ENCODE data around the gene INTS11.

The INTS11 gene

DNA sequence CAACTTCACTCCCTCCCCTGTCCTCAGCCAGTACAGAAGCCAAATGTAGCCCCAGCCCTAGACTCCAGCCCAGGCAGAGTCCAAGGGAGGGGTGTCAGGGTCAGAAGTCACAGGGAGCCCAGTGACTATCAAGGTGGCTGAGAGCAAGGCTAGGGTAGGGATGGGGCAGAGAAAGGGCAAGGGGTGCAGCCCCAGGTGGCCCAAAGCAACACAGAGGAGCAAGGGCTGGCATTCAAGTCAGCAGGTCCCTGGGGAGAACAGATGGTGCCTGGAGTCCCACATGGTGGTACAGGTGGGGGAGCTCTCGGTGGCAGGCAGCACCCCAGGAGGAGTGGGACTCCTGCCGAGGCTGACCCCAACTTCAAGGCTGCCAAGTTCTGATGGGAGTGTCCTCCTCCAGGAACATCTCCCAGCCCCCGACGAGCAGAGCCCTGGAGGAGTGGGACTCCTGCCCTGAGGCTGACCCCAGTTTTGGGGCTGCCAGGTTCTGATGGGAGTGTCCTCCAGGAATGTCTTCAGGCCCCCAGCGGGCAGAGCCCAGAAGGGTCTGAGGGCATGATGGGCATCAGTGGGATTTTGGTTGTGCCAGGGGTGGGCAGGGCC lies 28.4 kb upstream of the INTS11 start:
- in situ Hi-C loops (cut with MboI; ENCODE audit: low sequenced_read_pairs): no loop called here
- H3K27me3 ChIP-seq (ENCODE audit: low read depth): peaks cover 17% of the 10 kb centered on the region
- DNase-seq (ENCODE audit: low spot score in 2 of 2): no peak
- no peaks in the 10 kb centered on the region for H3K9me3 ChIP-seq
- H3K4me3 ChIP-seq: no peak overlapping the region
- H3K36me3 ChIP-seq (replicated peaks): no peaks in the 10 kb centered on the region
- peaks cover 8% of the 10 kb centered on the region for H3K4me1 ChIP-seq

GRCh38 chr1:1351511-1352427 lies 27.3 kb upstream of the INTS11 start:
- H3K27me3 ChIP-seq (ENCODE audit: low read depth): peaks cover 17% of the 10 kb centered on the region
- H3K4me1 ChIP-seq: peaks cover 8% of the 10 kb centered on the region
- in situ Hi-C loops (cut with MboI; ENCODE audit: low sequenced_read_pairs): no loop called here
- no peaks in the 10 kb centered on the region; the same call in 1 of the 2 replicates for H3K36me3 ChIP-seq (replicated peaks)
- no peaks in the 10 kb centered on the region for H3K9me3 ChIP-seq
- no peak overlapping the region for H3K4me3 ChIP-seq
- no peak for DNase-seq (ENCODE audit: low spot score in 2 of 2)

GRCh38 chr1:1349256-1350012 lies 25.0 kb upstream of the INTS11 start, which contains the start of gene DVL1:
DVL1 (minus strand) TSS chr1:1349418; CDS start chr1:1349065, 353 bp downstream.
- Histone ChIP-seq H3K4me1 (peaks cover 7% of the 10 kb centered on the region), H3K4me3 (peak within 1 kb of the TSS; percentile 57), H3K27me3 (ENCODE audit: low read depth) (peaks cover 13% of the 10 kb centered on the region), H3K36me3 (replicated peaks) (no peaks in the 10 kb centered on the region; the same call in 1 of the 2 replicates), H3K9me3 (no peaks in the 10 kb centered on the region)
- in situ Hi-C loops (cut with MboI; ENCODE audit: low sequenced_read_pairs): no loop called here
- peak; percentile 49 to 80 for DNase-seq (ENCODE audit: low spot score in 2 of 2)

DNA sequence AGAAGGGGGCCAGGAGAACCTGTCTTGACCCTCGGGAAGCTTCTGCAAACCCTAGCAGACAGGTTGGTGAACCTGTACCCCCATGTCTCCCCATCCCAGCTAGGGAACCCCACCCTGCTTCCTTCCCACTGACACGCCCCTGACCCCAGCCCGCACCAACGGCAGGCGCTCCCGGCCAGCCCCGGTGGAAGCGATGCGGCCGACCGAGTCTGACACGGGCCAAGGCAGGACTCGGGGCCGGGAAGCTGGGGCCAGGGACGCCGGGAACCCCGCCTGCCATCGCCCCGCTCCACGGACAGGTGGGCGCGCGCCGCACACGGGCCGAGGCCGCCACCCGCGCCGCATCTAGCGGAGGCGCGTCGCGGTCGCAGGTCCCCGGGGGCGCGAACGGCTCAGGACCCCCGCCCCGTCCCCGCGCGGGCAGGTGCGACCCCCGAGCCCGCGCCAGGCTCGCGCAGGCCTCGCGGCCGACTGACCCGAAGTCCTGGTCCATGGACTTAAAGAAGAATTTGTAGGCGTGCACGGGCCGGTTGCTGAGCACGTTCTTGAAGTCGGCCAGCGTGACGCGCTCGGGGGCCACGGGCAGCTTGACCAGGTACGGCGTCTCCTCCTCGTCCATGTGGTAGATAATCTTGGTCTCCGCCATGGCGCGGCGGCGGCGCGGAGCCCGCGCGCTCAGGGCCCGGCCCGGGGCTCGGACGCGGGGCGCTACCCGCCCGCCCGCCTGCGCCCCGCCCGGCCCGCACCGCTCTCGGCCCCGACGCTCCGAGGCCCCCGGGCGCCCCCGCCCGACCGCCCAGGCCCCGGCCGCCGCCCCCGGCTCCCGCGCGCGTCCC lies 24.2 kb upstream of the INTS11 start:
- Histone ChIP-seq H3K4me3 (peak overlapping the region; percentile 57), H3K4me1 (0 out of 2 replicates have a peak, but pooled peaks cover 2% of the 10 kb centered on the region), H3K36me3 (replicated peaks) (no peaks in the 10 kb centered on the region; the same call in 1 of the 2 replicates), H3K27me3 (ENCODE audit: low read depth) (peaks cover 5% of the 10 kb centered on the region), H3K9me3 (no peaks in the 10 kb centered on the region)
- no peak for DNase-seq (ENCODE audit: low spot score in 2 of 2)
- in situ Hi-C loops (cut with MboI; ENCODE audit: low sequenced_read_pairs): no loop called here

DNA sequence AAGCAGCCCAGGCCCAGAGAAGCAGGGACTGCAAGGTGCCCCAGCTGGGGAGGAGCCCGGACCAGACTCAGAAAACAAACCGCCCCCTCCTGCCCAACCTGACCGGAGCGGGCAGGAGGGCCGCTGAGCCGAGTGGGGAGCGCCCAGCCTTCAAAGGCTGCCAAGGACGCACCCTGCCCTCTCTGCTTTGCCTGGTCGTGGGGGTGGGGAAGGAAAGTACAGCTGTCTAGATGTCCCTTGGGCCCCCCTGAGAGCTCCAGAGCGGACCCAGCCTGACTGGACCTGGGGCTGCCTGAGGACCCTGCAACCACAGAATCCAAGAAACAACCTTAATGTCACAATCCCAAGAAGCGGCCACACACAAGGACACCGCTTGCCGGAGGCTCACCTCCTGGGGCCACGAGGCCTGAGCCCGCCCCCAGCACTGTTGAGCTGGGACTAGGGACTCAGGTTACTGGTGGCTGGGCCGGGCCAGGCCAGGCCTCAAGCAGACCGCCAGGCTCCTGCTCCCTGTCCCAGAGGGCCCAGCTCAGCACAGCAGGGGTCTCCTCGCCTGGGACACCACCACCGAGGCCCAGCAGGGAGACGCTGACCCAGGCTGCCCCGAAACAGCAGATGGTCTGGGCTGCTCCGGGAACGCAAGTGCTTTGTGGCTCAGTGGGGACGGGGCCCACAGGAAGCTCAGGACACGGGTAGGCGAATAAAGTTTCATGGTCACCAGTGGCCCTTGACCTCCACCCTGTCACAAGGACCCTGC lies 23.4 kb upstream of the INTS11 start:
- Histone ChIP-seq H3K9me3 (no peaks in the 10 kb centered on the region), H3K36me3 (replicated peaks) (no peaks in the 10 kb centered on the region; the same call in 1 of the 2 replicates), H3K27me3 (ENCODE audit: low read depth) (no peaks in the 10 kb centered on the region), H3K4me3 (peak overlapping the region; percentile 57), H3K4me1 (no peaks in the 10 kb centered on the region)
- in situ Hi-C loops (cut with MboI; ENCODE audit: low sequenced_read_pairs): no loop called here
- DNase-seq (ENCODE audit: low spot score in 2 of 2): peak; percentile 37 to 72

DNA sequence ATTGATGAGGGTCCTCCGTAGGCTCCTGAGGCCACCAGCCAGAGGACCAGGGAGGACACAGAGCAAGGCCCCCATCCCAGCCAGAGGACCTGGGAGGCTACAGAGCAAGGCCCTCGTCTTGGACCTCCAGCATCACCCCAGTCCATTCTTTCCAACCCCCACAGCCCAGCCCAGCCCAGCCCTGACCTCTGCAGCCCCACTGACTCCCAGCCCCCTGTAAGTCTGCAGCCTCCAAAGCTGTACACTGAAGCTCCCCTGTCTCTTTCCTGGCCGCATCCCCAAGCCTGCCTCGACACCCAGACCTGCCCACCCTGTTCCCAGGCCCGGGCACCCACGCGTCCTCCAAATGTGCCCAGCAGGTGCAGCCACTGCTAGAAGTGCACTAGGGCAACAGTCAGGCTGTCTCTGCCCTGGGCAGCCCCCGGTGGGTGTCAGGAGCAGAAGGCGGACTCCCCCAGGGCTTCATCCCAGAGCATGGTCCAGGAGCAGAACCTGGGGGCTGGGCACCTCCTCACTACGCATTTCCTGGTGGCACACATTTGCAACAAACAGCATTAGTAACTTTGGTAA lies 22.7 kb upstream of the INTS11 start:
- in situ Hi-C loops (cut with MboI; ENCODE audit: low sequenced_read_pairs): no loop called here
- Histone ChIP-seq H3K4me3 (peak overlapping the region; percentile 57), H3K27me3 (ENCODE audit: low read depth) (no peaks in the 10 kb centered on the region), H3K9me3 (no peaks in the 10 kb centered on the region), H3K4me1 (no peaks in the 10 kb centered on the region), H3K36me3 (replicated peaks) (no peaks in the 10 kb centered on the region; the same call in none of the 2 replicates)
- DNase-seq (ENCODE audit: low spot score in 2 of 2): no peak

DNA sequence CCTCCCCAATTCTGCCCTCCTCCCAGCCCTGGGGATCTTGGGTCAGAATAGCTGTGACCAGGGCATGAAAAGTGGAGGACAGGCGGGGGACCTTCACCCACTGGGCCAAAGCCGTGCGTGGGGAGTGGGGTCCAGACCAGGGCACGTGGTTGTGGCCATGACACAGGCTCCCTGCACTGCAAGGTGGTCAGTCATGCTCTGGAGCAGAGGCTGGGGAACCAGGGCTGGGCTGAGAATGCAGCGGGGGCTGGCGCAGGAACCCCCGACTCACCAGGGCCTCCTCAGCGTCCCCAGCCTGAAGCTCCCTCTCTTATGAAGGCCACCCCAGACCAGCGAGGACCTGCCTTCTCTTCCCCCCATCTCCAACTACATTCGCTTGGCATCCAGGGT lies 22.0 kb upstream of the INTS11 start:
- no peak overlapping the region for H3K4me3 ChIP-seq
- no peak for DNase-seq (ENCODE audit: low spot score in 2 of 2)
- H3K9me3 ChIP-seq: no peaks in the 10 kb centered on the region
- H3K36me3 ChIP-seq (replicated peaks): peaks cover 5% of the 10 kb centered on the region
- in situ Hi-C loops (cut with MboI; ENCODE audit: low sequenced_read_pairs): no loop called here
- H3K4me1 ChIP-seq: no peaks in the 10 kb centered on the region
- H3K27me3 ChIP-seq (ENCODE audit: low read depth): no peaks in the 10 kb centered on the region

DNA sequence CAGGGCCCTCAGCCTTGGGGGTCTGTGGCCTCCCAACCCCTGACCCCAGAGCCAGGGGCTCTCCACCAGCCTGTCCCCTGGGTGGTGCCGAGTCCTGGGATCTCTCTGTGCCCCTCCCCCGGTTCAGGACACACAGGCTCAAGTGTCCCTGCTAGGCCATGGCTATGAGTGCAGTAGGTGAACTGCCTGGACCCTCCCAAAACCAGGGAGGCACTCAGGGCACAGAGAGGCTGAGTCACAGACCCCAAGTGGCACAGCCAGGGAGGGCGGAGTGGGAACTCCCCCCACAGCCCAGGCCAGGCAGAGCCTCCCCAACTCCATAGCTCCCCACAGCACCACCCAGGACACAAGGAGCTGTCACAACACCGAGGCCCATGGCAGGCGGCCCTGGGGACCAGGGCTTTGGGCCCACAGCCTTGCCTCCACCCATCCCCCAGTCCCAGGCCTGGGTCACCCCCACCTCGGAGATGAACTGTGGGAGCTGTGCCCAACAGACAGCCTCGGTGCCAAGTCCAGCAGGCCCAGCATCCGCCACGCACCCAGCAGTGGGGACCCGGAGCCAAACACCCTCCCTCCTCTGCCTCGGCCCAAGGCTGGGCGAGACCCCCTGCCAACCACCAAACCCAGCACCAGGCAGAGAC lies 21.5 kb upstream of the INTS11 start:
- H3K4me1 ChIP-seq: no peaks in the 10 kb centered on the region
- H3K9me3 ChIP-seq: no peaks in the 10 kb centered on the region
- no peak for DNase-seq (ENCODE audit: low spot score in 2 of 2)
- H3K36me3 ChIP-seq (replicated peaks): peaks cover 10% of the 10 kb centered on the region
- H3K27me3 ChIP-seq (ENCODE audit: low read depth): no peaks in the 10 kb centered on the region
- in situ Hi-C loops (cut with MboI; ENCODE audit: low sequenced_read_pairs): no loop called here
- H3K4me3 ChIP-seq: no peak overlapping the region

DNA sequence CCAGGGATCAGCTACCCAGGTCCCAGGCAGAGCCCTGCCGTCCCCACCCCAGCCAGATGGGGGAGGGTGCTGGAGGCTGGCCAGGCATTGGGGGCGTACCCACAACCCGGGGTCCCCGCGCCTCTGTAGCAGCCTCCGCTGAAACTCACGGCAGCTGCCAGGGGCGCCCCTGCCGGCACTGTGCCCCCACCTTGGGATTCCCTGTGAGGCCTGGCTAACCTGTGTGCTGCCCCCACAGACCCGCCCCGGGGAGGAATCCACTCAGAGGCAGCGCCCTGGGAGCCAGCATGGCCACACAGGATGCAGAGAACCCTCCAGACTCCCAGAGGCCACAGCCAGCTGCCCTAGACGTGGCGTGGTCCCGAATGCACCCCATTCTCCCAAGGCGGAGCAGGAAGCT lies 20.9 kb upstream of the INTS11 start:
- Histone ChIP-seq H3K4me3 (no peak overlapping the region), H3K27me3 (ENCODE audit: low read depth) (no peaks in the 10 kb centered on the region), H3K4me1 (no peaks in the 10 kb centered on the region), H3K36me3 (replicated peaks) (peaks cover 11% of the 10 kb centered on the region), H3K9me3 (no peaks in the 10 kb centered on the region)
- DNase-seq (ENCODE audit: low spot score in 2 of 2): no peak
- in situ Hi-C loops (cut with MboI; ENCODE audit: low sequenced_read_pairs): no loop called here

- DNase-seq (ENCODE audit: low spot score in 2 of 2): peak in 1 of 2 experiments; percentile 62
- Histone ChIP-seq H3K36me3 (replicated peaks) (peaks cover 15% of the 10 kb centered on the region), H3K4me1 (no peaks in the 10 kb centered on the region), H3K27me3 (ENCODE audit: low read depth) (no peaks in the 10 kb centered on the region), H3K9me3 (no peaks in the 10 kb centered on the region), H3K4me3 (no peak overlapping the region)
- in situ Hi-C loops (cut with MboI; ENCODE audit: low sequenced_read_pairs): no loop called here
Observed at GRCh38 chr1:1344655-1345361, 20.3 kb upstream of the INTS11 start.

DNA sequence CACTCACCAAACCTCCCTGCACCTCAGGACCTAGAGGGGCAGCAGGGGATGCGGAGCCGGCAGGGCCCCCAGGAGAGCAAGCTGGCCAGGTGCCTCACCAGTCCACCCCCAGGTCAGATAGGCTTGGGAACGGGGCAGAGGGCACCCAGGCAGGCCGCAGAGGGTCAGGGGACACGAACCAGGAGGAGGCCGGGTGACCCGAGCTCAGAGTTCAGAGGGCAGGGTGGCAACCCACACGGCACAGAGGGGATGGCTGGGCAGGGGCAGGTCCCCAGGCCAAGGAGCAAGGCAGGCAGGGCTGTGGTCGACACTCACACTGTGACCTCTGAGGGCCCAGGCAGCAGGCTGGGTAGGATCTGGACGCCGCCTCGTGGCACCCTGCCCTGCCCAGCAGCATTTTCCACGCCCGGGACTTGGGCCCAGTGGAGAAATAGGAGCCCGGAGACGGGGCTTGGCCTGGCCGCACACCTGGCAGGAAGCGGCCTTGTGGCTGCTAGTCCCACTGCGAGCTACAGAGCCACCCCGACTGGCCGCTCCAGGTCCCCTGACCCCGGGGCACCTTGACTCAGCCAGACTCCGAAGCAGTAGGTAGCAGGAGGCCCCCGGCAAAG lies 19.5 kb upstream of the INTS11 start:
- Histone ChIP-seq H3K27me3 (ENCODE audit: low read depth) (no peaks in the 10 kb centered on the region), H3K4me1 (no peaks in the 10 kb centered on the region), H3K4me3 (no peak overlapping the region), H3K9me3 (no peaks in the 10 kb centered on the region), H3K36me3 (replicated peaks) (peaks cover 18% of the 10 kb centered on the region)
- no peak for DNase-seq (ENCODE audit: low spot score in 2 of 2)
- in situ Hi-C loops (cut with MboI; ENCODE audit: low sequenced_read_pairs): no loop called here

Data from HAP-1 (cell line).